ENCODE data around the gene AMELY. TPM values are rescaled to one million over a fixed set of nuclear protein-coding genes. Genes with fewer than 3 reads are reported as not detected.
"Not testable (repeated sequence)": the region's sequence is repeated elsewhere in the genome, so short reads cannot be mapped to it uniquely, and the experiment has no call there.

AMELY gene, protein sequence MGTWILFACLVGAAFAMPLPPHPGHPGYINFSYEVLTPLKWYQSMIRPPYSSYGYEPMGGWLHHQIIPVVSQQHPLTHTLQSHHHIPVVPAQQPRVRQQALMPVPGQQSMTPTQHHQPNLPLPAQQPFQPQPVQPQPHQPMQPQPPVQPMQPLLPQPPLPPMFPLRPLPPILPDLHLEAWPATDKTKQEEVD
- not detected in 2 replicates for total RNA-seq (2014; rRNA removed; shearing (Covaris generic); ENCODE audit: low replicate concordance)

DNA sequence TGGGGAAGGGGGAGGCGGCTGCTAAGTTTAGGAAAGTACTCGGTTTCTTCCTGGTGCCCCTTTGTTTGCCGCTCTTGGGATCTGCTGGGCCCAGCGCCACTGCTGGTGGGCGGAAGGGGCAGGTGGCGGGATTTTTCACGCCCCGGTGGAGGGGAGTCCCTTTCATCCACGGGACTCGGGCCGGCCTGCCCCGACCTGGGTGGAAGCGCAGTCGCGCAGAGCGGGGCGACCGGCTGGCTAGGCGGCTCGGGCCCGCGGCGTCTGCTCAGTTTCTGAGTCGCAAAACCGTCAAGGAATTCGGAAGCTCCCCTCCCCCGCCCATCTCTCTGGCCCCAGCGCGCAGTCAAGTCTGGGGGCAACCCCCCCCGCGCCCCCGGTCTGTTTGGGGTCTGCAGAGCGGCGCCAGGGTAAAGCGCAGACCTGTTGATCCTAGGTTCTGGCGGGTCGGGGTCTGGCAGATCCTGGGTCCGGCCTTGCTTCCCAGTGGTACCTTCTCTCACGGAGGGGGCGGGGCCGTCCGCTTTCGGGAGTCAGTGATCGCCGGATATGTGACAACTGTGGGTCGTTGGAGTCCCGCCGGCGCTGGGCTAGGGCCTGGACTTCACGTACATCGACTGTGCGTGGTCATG, at the start of gene AMELY:
Gene AMELY, minus strand, starts transcription at position 500 of the 629 bp plus-strand sequence. CDS start 39,144 bp downstream, outside the sequence.
- in situ Hi-C loops (cut with HindIII; ENCODE audit: low pct_unique_long_range_greater_than_20kb, low sequenced_read_pairs) = no loop called here
- DNase-seq (ENCODE audit: low read depth) = no peak

DNA sequence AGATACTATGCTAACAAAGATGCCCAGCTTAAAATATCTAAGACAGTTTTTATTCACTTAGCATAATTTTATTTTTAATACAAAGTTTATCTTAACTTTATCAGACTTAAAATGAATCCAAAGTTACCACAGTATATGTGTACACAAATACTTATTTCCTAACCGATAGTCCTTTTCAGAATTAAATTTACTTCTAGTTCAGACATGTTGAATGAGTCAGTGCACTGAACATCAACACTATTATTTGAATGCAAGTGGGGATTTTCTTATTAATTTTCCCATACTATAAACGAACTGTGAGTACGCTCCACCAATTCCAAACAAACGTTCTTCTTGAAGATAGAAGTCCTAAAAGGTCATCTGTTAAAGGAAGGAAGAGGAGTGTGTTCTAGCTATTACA, 38.4 kb upstream of the AMELY start:
- DNase-seq (ENCODE audit: low read depth) = no peak
- in situ Hi-C loops (cut with HindIII; ENCODE audit: low pct_unique_long_range_greater_than_20kb, low sequenced_read_pairs) = no loop called here

DNA sequence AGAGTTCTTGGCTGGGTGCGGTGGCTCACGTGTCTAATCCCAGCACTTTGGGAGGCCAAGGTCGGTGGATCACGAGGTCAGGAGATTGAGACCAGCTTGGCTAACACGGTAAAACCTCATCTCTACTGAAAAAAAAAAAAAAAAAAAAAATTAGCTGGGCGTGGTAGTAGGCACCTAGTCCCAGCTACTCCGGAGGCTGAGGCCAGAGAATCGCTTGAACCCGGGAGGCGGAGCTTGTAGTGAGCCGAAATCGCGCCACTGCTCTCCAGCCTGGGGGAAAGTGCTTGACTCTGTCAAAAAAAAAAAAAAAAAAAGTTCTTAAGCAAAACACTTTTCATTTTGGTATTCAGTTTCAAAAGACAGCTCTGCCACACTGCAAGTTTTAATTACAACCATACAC, 36.8 kb upstream of the AMELY start:
- DNase-seq (ENCODE audit: low read depth) = no peak
- in situ Hi-C loops (cut with HindIII; ENCODE audit: low pct_unique_long_range_greater_than_20kb, low sequenced_read_pairs) = no loop called here

DNA sequence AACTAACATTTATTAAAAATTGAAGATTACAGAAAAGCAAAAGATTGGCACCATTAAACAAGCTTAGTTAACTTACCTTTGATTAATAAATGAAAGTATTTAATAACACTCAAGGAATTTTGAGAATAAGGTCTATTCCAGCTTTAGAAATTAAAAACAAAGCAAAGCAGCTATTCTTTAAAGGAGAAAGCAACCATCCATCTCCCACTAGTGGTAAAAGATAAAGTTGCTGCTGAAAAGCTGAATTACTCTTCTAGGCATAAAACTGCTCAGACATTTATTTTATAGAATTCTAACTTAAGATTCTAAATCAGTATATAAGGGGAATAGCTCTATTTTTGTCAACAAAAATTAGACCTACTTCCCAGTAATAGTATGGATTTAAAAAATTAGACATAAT, 36.1 kb upstream of the AMELY start:
- in situ Hi-C loops (cut with HindIII; ENCODE audit: low pct_unique_long_range_greater_than_20kb, low sequenced_read_pairs) = no loop called here
- DNase-seq (ENCODE audit: low read depth) = no peak

DNA sequence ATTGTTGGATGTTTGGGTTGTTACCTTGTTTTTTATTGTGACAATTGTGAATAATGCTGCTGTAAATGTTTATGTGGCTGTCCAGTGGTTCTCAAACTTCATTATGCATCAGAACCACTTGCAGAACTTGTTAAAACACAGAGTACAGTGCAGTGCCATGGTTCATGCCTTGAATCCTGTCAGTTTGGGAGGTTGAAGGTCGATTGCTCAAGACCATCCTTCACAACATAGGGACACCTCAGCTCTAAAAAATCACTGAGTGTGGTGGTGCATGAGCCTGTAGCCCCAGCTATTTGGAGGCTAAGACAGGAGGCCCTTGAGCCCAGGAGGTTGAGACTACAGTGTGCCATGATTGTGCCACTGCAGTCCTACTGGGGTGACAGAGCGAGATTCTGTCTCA, 23.9 kb upstream of the AMELY start:
- DNase-seq (ENCODE audit: low read depth) = no peak
- in situ Hi-C loops (cut with HindIII; ENCODE audit: low pct_unique_long_range_greater_than_20kb, low sequenced_read_pairs) = no loop called here

DNA sequence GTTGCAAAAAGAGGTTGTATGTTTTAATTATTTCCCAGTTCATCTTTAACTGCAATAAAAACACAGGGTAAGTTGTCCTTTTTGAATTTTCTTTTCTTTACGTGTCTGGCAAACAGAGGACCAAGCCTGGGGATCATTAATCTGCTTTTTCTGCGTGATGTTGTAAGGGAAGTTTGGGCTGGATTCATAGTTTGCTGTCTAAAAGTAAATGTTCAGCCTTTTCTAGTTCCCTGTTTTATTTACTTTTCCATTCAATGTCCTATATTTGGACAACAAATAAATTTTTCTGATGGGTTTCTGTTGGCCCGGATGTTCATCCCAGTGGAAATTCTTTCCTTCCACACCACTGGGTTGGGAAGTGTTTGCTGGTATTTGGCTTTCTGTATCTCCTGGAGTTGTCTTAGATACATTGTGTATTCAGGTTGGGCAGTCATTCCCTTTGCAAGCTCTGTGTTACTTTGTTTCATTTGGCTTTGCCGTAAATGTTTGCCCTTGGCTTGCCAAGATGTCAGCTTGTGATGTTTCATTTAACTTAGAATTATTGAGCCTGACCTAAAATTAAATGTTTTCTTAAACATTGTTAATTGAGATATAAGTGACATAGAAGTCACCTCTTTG, 20.3 kb upstream of the AMELY start:
- DNase-seq (ENCODE audit: low read depth) = no peak
- in situ Hi-C loops (cut with HindIII; ENCODE audit: low pct_unique_long_range_greater_than_20kb, low sequenced_read_pairs) = no loop called here

DNA sequence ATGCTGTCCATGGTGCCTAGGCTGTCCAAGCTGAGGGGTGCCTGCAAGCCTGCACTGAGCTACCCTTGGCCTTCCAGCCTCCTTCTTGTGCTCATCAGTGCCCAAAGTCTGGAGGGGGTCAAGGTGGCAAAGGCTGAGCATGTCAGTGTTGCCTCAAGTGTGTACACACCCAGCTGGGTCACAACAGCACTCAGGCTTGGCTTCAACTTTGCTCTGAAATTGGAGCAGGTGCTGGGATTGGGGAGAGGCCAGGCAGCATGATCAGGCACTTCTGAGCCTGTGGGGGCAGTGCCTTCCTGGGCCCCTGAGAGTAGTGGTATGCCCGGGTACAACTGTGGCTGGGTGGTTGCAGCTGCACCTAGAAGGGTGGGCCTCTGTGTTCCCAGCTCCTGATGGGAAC, 17.7 kb upstream of the AMELY start:
- DNase-seq (ENCODE audit: low read depth) = no peak
- in situ Hi-C loops (cut with HindIII; ENCODE audit: low pct_unique_long_range_greater_than_20kb, low sequenced_read_pairs) = no loop called here

DNA sequence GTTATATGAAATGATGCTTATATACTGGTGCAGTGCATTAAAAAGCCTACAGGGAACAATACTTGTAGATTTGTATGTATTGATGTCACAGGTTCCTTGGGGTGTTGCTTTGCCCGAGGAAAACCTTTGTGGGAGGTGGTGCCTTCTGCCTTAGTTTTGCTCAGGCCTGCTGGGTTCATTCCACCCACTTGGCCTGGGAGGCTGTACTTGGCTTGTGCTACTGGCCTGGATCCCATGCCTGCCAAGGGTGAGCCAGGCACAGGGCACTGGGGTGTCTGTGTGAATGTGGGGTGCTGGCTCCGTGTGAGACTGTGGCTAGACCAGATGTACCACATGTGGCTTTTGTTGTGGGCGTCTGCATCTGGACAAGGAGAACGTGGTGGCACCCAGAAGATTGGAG, 16.7 kb upstream of the AMELY start:
- in situ Hi-C loops (cut with HindIII; ENCODE audit: low pct_unique_long_range_greater_than_20kb, low sequenced_read_pairs) = no loop called here
- DNase-seq (ENCODE audit: low read depth) = no peak

DNA sequence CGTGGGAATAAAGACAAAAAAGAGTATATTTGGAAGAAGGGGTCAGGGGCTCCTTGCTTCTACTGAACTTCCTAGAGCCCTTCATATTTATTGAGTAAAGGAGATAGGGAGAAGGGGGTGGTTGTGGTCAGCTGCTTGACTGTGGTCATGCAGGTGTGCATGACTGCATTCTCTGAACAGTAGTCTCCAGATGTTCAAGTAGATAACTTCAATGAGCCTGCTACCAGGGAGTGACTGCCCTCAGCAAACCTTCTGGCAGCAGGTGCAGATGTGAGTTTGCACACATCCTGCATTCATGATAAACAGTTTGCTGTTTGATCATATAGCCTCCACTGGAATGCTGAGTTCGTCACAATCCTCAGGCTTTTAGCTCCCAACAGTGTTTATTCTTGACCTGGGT, 9.5 kb upstream of the AMELY start:
- no peak for DNase-seq (ENCODE audit: low read depth)
- in situ Hi-C loops (cut with HindIII; ENCODE audit: low pct_unique_long_range_greater_than_20kb, low sequenced_read_pairs) = no loop called here

DNA sequence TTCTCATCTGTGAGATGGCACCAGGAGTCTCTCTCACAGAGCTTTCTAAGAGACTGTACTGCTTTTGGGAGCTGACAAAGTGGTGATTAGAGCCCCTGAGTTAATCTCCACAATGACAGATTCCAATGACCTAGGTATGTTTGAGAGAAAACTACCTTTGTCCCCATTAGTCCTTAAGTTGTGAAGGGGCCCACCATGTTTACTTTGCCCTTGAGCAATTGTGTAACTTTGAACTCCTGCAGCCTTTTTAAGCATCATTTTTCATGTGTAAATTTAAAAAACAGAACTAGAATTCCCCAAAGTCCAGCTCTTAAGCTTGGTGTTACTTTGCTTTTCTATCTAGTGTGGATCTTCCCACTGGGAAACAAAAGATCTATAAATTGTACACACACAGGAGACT, 1.8 kb upstream of the AMELY start:
- in situ Hi-C loops (cut with HindIII; ENCODE audit: low pct_unique_long_range_greater_than_20kb, low sequenced_read_pairs) = no loop called here
- DNase-seq (ENCODE audit: low read depth) = no peak

DNA sequence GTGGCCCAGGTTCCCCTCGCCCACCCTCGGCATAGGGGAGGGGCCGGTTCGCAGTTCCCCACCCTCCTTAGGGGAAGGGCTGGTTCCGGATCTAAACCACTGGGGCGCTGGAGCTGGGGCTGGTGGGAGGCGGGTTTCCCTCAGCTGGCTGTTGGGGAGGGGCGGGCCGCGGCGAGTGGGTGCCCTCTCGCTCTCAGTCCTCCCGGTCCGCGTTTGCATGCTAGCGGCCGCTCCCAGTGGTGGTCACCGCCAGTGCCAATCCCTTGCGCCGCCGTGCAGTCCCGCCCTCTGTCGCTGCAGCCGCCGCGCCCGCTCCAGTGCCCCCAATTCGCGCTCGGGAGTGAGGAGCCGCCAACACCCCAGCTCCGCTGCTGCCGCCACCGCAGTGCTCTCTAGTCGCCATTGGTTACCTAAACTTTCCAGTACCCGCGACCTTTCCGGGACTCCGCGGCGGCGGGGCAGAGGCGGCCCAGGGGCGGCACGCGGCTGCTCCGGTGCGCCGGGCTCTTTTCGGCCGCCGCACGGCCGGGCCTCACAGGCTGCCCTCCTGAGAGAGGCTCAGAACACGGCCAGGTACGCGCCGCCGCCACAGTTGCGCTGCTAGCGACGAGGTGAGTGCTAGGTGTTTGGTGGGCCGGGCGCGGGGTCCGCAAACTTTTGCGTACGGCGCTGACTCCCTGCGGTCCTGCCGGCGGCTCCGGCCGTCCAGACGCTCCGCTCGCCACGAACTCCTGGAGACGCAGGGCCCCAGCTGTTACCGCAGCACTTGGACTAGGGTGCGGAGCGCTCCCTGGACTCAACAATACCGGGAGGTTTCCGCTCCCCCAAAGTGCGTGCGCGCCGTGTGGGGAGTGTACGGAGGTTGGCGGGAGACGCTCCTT, 940 bp downstream of the AMELY start, which contains the start of gene TBL1Y:
Gene TBL1Y, plus strand, starts transcription at position 326 of the 881 bp plus-strand sequence. CDS start 114,388 bp downstream, outside the sequence.
- in situ Hi-C loops (cut with HindIII; ENCODE audit: low pct_unique_long_range_greater_than_20kb, low sequenced_read_pairs) = no loop called here
- no peak for DNase-seq (ENCODE audit: low read depth)

DNA sequence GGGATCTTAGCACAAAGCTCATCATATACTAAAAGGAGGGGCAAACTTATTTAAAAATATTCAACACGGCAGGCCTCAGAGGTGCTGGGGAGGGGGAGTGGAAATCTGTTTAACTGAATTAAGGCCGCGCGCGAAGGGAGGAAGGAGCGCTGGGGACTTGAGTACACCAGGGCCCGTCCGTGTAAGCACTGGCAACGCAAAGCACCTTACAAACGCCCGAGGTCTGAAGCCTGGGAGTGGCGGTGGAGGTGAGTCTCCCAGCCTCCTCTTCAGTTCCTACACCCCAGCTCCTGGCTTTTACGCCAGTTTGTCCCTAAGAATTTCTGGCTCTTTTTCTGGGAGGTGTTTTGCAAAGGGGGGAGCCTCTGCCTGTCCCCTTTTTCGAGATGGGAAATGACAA, 1.7 kb downstream of the AMELY start:
- in situ Hi-C loops (cut with HindIII; ENCODE audit: low pct_unique_long_range_greater_than_20kb, low sequenced_read_pairs) = no loop called here
- no peak for DNase-seq (ENCODE audit: low read depth)

DNA sequence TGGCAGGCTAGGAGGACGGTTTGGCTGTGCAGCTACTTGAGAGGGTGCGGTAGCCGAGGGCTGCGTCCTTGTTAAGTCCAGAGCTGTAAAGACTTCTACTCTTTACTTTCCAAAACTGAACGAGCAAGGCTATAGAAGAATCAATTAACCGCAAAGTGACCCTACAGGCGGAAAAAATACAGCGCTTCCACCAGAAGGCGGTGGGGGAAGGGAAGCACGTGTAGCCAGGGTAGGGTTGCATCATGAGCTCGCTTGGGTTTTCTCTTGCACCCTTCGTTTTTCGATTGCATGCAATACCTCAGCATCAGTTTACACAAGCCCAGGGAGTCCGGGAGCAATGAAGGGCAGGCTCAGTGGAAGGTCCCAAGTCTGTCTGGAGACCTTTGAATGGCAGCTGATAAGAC, 2.4 kb downstream of the AMELY start:
- no peak for DNase-seq (ENCODE audit: low read depth)

DNA sequence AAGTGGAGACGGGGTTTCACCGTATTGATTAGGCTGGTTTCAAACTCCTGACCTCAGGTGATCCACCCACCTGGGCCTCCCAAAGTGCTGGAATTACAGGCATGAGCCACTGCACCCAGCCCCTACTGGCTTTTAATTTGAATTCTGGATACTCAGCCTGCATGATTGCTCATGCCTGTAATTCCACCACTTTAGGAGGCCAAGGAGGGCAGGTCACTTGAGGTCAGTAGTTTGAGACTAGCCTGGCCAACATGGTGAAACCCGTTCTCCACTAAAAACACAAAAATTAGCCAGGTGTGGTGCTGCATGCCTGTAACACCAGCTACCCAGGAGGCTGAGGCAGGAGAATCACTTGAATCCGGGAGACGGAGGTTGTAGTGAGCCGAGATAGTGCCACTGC, 3.5 kb downstream of the AMELY start:
- in situ Hi-C loops (cut with HindIII; ENCODE audit: low pct_unique_long_range_greater_than_20kb, low sequenced_read_pairs); DNase-seq (ENCODE audit: low read depth): not testable (repeated sequence)

More for the DNA sequence above, 2.4 kb downstream of the AMELY start:
- in situ Hi-C loops (cut with HindIII; ENCODE audit: low pct_unique_long_range_greater_than_20kb, low sequenced_read_pairs) = no loop called here

DNA sequence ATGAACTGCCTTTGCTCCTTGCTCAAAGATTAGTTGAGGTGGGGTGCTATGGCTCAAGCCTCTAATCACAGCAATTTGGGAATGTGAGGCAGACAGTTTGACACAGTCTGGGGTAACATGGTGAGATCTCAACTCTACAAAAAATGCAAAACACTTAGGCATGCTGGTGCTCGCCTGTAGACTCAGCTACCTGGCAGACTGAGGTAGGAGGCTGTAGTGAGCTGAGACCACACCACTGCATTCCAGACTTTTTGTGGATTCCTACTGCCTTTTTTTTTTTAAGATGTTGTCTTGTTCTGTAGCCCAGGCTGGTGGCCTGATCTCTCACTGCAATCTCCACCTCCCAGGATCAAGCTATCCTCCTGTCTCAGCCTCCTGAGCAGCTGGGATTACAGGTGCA, 4.0 kb downstream of the AMELY start:
- DNase-seq (ENCODE audit: low read depth) = no peak
- in situ Hi-C loops (cut with HindIII; ENCODE audit: low pct_unique_long_range_greater_than_20kb, low sequenced_read_pairs) = no loop called here

DNA sequence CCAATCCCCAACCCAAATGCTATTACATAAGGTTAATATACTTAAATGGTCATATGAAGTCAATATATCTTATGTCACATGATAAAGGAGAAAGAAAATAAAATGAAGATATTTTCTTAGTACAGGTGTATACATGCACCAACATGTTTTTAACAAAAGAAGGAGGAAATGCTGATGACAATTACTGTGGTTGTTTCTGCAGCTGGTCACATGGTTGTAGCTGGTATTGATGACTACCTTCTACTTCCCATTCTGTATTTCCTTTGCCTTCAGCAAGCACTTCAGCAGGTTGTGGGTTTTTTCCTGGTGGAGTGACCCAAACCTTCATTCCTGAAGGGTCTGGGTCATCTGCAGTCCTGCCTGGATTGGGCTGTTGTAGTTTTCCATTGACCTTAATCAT, 9.4 kb downstream of the AMELY start:
- DNase-seq (ENCODE audit: low read depth) = not testable (repeated sequence)

DNA sequence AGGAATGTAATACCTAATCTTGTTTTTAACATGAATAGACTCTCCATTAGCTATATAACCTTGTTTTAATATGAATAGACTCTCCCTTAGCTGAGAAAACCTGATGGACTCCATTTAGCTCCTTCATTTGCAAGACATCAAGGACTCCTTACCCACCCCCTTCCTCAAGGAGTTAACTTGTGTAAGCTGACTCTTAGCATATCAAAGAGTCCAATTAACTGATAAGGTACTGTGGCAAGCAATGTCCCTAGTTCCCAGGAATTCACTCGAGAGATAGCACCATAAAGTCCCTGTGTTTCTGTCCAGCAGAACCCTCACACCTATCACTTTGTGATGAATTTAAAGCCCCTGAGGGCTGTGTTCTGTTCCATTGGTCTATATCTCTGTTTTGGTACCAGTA, 16.3 kb downstream of the AMELY start:
- DNase-seq (ENCODE audit: low read depth) = no peak

More for the DNA sequence above, 9.4 kb downstream of the AMELY start:
- in situ Hi-C loops (cut with HindIII; ENCODE audit: low pct_unique_long_range_greater_than_20kb, low sequenced_read_pairs) = not testable (repeated sequence)

DNA sequence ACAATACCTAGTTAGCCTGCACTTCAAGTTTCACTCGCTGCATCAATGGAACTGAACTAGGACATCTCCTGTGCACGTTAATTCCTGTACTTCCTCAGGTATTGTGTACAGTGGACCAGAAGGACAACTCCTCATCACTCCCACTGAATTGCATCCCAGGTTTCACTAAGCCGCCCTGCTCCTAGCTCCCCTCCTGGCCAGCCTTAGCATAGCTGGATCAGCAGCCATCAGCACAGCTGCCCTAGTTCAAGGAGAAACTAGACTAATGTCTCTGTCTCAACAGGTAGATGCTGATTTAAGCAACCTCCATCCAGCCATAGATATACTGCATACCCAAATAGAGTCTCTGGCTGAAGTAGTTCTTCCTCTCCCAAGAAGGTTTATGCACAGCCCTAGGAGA, 17.1 kb downstream of the AMELY start:
- in situ Hi-C loops (cut with HindIII; ENCODE audit: low pct_unique_long_range_greater_than_20kb, low sequenced_read_pairs) = no loop called here

More for the DNA sequence above, 16.3 kb downstream of the AMELY start:
- in situ Hi-C loops (cut with HindIII; ENCODE audit: low pct_unique_long_range_greater_than_20kb, low sequenced_read_pairs) = no loop called here

DNA sequence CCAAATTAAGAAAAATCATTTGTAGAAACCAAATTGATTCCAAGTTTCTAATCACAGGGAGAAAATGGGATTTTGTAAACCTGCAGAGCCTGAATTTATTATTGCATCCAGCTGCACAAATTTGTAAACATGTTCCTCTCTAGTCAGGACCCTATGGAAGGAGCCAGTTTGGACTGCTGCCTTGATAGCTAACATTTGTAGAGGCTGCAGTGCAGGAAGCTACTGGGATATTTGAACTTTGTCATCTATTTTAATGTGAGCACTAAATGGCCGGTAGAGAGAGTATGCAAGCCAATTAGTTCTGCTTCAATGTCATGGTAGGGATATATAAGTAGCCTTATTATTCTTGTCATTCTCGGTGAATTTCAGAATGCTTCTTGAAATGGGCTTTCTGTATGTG, 62.2 kb downstream of the AMELY start:
- in situ Hi-C loops (cut with HindIII; ENCODE audit: low pct_unique_long_range_greater_than_20kb, low sequenced_read_pairs) = no loop called here
- no peak for DNase-seq (ENCODE audit: low read depth)

More for the DNA sequence above, 17.1 kb downstream of the AMELY start:
- no peak for DNase-seq (ENCODE audit: low read depth)

All from Caki2 (cell line).